ENCODE data around the gene EPB41L4B.

EPB41L4B gene

GRCh38 chr9:109319626-109320241, 1.1 kb downstream of the EPB41L4B start (continued):
- TF ChIP-seq ZNF626 (tag by site-specific recombination; IDR thresholded peaks at IDR 0.05): no peak
- no peak for TF ChIP-seq ZNF37A (tag by site-specific recombination; IDR thresholded peaks at IDR 0.05)
- no peak for TF ChIP-seq REST (tag by site-specific recombination; IDR thresholded peaks at IDR 0.05)
- no peak for TF ChIP-seq ZNF366 (tag by site-specific recombination; conservative IDR thresholded peaks at IDR 0.05)
- TF ChIP-seq WT1 (tag by site-specific recombination; IDR thresholded peaks at IDR 0.05): no peak
- no peak for TF ChIP-seq ZSCAN23 (tag by site-specific recombination; IDR thresholded peaks at IDR 0.05)
- no peak for TF ChIP-seq ZNF202 (tag by site-specific recombination; IDR thresholded peaks at IDR 0.05; ENCODE audit: borderline replicate concordance)
- no peak for TF ChIP-seq FEZF1 (tag by site-specific recombination; IDR thresholded peaks at IDR 0.05)
- TF ChIP-seq KLF16 (tag by site-specific recombination; IDR thresholded peaks at IDR 0.05): no peak; the same call in 1 of the 2 replicates
- TF ChIP-seq PBX3 (CRISPR knock-in tag; IDR thresholded peaks at IDR 0.05): no peak
- TF ChIP-seq SP7 (tag by site-specific recombination; IDR thresholded peaks at IDR 0.05): 0 out of 2 replicates have a peak, but pooled peaks have one; percentile 18
- TF ChIP-seq ZBTB11 (tag by site-specific recombination; conservative IDR thresholded peaks at IDR 0.05; ENCODE audit: low read depth): 0 out of 2 replicates have a peak, but pooled peaks have one; percentile 19
- no peak for TF ChIP-seq ZNF404 (tag by site-specific recombination; IDR thresholded peaks at IDR 0.05)
- TF ChIP-seq ELK4 (IDR thresholded peaks at IDR 0.05; ENCODE audit: borderline replicate concordance, low read depth, low read length): no peak
- no peak for TF ChIP-seq ZNF654 (tag by site-specific recombination; IDR thresholded peaks at IDR 0.05; ENCODE audit: low read depth)
- TF ChIP-seq ZSCAN16 (tag by site-specific recombination; IDR thresholded peaks at IDR 0.05): no peak
- TF ChIP-seq INSM2 (tag by site-specific recombination; IDR thresholded peaks at IDR 0.05): no peak
- no peak for TF ChIP-seq ZNF302 (tag by site-specific recombination; IDR thresholded peaks at IDR 0.05; ENCODE audit: low read depth)
- TF ChIP-seq ZNF155 (tag by site-specific recombination; IDR thresholded peaks at IDR 0.05): no peak
- no peak for TF ChIP-seq ATF2 (tag by site-specific recombination; IDR thresholded peaks at IDR 0.05; ENCODE audit: low read depth)
- no peak for TF ChIP-seq ZNF501 (tag by site-specific recombination; IDR thresholded peaks at IDR 0.05)
- no peak for TF ChIP-seq ZNF394 (tag by site-specific recombination; IDR thresholded peaks at IDR 0.05; ENCODE audit: borderline replicate concordance)
- no peak for TF ChIP-seq ZNF560 (tag by site-specific recombination; IDR thresholded peaks at IDR 0.05; ENCODE audit: borderline replicate concordance)
- TF ChIP-seq ZBTB17 (tag by site-specific recombination; IDR thresholded peaks at IDR 0.05): no peak
- 0 out of 2 replicates have a peak, but pooled peaks have one; percentile 10 for TF ChIP-seq CTCF (tag by site-specific recombination; IDR thresholded peaks at IDR 0.05)
- TF ChIP-seq ZNF426 (tag by site-specific recombination; IDR thresholded peaks at IDR 0.05): no peak

Data from HEK293 (cell line).